Gastrocnemius medialis (tissue), 4 donors: ENCODE data around the gene UGT1A10. TPM values are rescaled to one million over a fixed set of nuclear protein-coding genes. Genes with fewer than 3 reads are reported as not detected.

Source experiments
- ATAC-seq, 2 donors: fragments of 150-250 bp; one replicate each; pipeline ENCODE4 v1.9.1; 2016
- DNase-seq, 2 donors: peaks; one replicate each; pipeline ENCODE4 v3.0.0-alpha.2; 2019
- H3K27ac ChIP-seq, 4 donors: fragments of 200-600 bp; sonication (generic); 1 replicate in 1 of 4; 2 replicates in 3 of 4; pipeline ENCODE4 v1.5.1; 2016 to 2018; ENCODE audit warnings: mild to moderate bottlenecking in 2 of 4, moderate library complexity in 1 of 4
- H3K27me3 ChIP-seq, 3 donors: fragments of 200-600 bp; sonication (generic) in 2 of 3; 1 replicate in 1 of 3; 2 replicates in 2 of 3; pipeline versions ENCODE4 v1.5.1 to v1.6.0; 2016 to 2019; ENCODE audit warnings: mild to moderate bottlenecking in 1 of 3, moderate library complexity in 1 of 3
- H3K36me3 ChIP-seq, 2 donors: fragments of 200-600 bp; sonication (generic) in 1 of 2; one replicate each; pipeline ENCODE4 v1.5.1; 2017 to 2018
- H3K4me1 ChIP-seq, 2 donors: fragments of 200-600 bp; sonication (generic) in 1 of 2; one replicate each; pipeline ENCODE4 v1.5.1; 2016 to 2017; ENCODE audit warnings: mild to moderate bottlenecking in 2 of 2
- H3K4me3 ChIP-seq, 4 donors: fragments of 200-600 bp; sonication (generic) in 3 of 4; 1 replicate in 1 of 4; 2 replicates in 3 of 4; pipeline ENCODE4 v1.5.1; 2016 to 2019; ENCODE audit warnings: mild to moderate bottlenecking in 2 of 4
- H3K9me3 ChIP-seq, 3 donors: fragments of 200-600 bp; sonication (generic) in 2 of 3; 1 replicate in 1 of 3; 2 replicates in 2 of 3; pipeline ENCODE4 v1.5.1; 2016 to 2019
- POLR2A ChIP-seq, 2 donors: fragments of 450-650 bp; IDR thresholded peaks; one replicate each; pipeline ENCODE4 v1.6.1; 2017; ENCODE audit warnings: antibody characterized with exemption in 2 of 2, mild to moderate bottlenecking in 2 of 2, moderate library complexity in 2 of 2
- in situ Hi-C, 4 donors: fragments of 200-750 bp; cut with MboI; loops; one replicate each; pipeline versions ENCODE4 v1.15.0 to v1.8.0; 2017; ENCODE audit warnings: low sequenced_read_pairs in 4 of 4
- intact Hi-C: fragments of 100-400 bp; cut with DNase I; formaldehyde crosslinking; loops from one replicate; pipeline ENCODE4 v1.15.1; 2023; ENCODE audit warnings: low total_unique reads
- total RNA-seq, 4 donors: library from RNA; depleted of rRNA; stranded (reverse); fragments of >200 nt; gene quantifications; one replicate each; pipeline versions ENCODE4 v1.1.0 to v1.2.3, GENCODE V29; 2016
- TF ChIP-seq, protein P1 (sequence below), 5 experiments: fragments of 450-650 bp in 3 of 5; fragments of 200-600 bp in 2 of 5; sonication (generic) in 2 of 5; IDR thresholded peaks in 4 of 5; conservative IDR thresholded peaks in 1 of 5; 1 replicate in 4 of 5; 2 replicates in 1 of 5; pipeline ENCODE4 v1.5.1; 2016 to 2019; ENCODE audit warnings: antibody characterized with exemption in 5 of 5, mild to moderate bottlenecking in 3 of 5, moderate library complexity in 3 of 5

The UGT1A10 gene
- total RNA-seq, 4 donors from 2014 or later, result 0.12 TPM; not detected in 3

DNA sequence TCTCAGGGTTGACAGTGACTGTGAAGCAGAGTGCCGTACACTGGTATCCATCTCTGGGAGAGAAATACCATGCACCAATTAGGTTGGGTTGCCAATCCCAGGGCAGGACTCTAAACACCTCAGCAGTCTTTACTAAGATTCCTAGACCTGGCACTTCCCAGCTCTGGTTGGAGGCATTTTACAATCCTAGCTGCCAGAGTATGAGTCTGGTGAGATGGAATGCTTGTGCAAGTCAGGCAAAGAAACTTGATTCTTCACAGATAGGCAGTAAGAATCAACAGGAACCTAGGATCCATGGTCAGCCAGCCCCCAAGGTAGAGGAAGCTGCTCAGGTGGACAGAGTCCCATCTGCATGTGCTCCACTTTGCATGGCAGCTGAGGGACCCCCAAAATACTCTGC, 70.5 kb downstream of the UGT1A10 start:
- DNase-seq, result no peak
- Histone ChIP-seq H3K9me3 (no peaks in the 10 kb centered on the region), H3K27ac (no peak overlapping the region), H3K27me3 (no peaks in the 10 kb centered on the region), H3K36me3 (no peaks in the 10 kb centered on the region), H3K4me1 (no peaks in the 10 kb centered on the region), H3K4me3 (no peak overlapping the region)
- in situ Hi-C loops, result no loop called here
- intact Hi-C loops, result no loop called here
- no peak for ATAC-seq
- TF ChIP-seq POLR2A (IDR thresholded peaks at IDR 0.05), result no peak
- TF ChIP-seq, protein P1, sequence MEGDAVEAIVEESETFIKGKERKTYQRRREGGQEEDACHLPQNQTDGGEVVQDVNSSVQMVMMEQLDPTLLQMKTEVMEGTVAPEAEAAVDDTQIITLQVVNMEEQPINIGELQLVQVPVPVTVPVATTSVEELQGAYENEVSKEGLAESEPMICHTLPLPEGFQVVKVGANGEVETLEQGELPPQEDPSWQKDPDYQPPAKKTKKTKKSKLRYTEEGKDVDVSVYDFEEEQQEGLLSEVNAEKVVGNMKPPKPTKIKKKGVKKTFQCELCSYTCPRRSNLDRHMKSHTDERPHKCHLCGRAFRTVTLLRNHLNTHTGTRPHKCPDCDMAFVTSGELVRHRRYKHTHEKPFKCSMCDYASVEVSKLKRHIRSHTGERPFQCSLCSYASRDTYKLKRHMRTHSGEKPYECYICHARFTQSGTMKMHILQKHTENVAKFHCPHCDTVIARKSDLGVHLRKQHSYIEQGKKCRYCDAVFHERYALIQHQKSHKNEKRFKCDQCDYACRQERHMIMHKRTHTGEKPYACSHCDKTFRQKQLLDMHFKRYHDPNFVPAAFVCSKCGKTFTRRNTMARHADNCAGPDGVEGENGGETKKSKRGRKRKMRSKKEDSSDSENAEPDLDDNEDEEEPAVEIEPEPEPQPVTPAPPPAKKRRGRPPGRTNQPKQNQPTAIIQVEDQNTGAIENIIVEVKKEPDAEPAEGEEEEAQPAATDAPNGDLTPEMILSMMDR (IDR thresholded peaks at IDR 0.05 in 4 of 5, conservative IDR thresholded peaks at IDR 0.05 in 1 of 5), result no peak

DNA sequence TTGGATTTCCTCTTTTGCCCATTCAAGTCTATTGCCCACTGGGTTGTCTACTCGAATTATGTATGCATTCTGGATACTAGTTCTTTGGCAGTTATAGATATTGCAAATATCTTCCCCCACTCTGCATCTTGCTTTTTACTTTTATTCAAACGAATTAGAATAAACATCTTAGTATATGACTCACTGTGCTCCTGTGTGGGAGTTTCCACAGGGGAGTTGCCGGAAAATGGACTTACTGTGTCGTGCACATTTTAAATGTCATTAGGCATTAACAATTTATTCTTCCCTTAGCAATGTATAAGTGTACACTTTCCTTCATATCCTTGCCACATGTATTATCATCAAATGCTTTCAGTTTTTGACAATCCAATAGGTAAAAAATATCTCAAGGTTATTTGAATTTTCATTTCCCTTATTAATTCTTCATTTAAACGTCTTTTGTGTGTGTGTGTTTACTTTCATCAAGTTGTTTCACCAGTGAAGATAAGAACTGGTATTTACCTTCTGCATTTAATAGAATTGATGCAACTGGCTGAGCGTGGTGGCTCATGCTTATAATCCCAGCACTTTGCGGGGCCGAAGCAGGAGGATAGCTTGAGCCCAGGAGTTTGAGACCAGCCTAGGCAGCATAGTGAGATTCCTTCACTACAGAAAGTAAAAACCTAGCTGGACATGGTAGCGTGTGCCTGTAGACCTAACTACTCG, 71.8 kb downstream of the UGT1A10 start:
- Histone ChIP-seq H3K27me3 (no peaks in the 10 kb centered on the region), H3K36me3 (no peaks in the 10 kb centered on the region), H3K4me1 (no peaks in the 10 kb centered on the region), H3K27ac (no peak overlapping the region), H3K4me3 (no peak overlapping the region), H3K9me3 (no peaks in the 10 kb centered on the region)
- intact Hi-C loops, result no loop called here
- DNase-seq (no peak), ATAC-seq (no peak)
- in situ Hi-C loops, result no loop called here
- no peak for TF ChIP-seq POLR2A (IDR thresholded peaks at IDR 0.05)
- TF ChIP-seq, protein P1 (IDR thresholded peaks at IDR 0.05 in 4 of 5, conservative IDR thresholded peaks at IDR 0.05 in 1 of 5), result no peak

DNA sequence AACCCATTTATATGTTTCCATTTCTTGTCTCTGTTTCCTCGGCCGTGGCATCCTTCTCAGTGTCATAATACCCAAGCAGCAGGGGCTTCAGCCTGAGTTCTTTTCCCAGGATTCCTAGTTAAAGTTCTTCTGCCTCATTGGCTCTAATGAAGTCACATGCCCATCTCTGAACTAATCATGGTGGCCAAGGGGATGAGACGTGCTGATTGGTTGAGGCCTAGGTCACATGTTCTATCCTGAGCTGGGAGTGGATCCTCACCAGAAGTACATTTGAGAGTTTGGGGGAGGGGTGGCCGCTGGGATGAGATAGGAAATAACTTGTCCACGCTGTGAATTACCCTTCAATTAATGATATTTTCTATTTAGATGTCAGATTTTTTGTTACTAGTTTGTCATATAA, 72.7 kb downstream of the UGT1A10 start:
- H3K9me3 ChIP-seq, result no peaks in the 10 kb centered on the region
- TF ChIP-seq, protein P1 (IDR thresholded peaks at IDR 0.05 in 4 of 5, conservative IDR thresholded peaks at IDR 0.05 in 1 of 5), result no peak
- TF ChIP-seq POLR2A (IDR thresholded peaks at IDR 0.05), result no peak
- ATAC-seq (no peak), DNase-seq (no peak)
- no peak overlapping the region for H3K4me3 ChIP-seq
- in situ Hi-C loops, result no loop called here
- H3K36me3 ChIP-seq, result no peaks in the 10 kb centered on the region
- intact Hi-C loops, result no loop called here
- no peaks in the 10 kb centered on the region for H3K4me1 ChIP-seq
- H3K27ac ChIP-seq, result no peak overlapping the region
- no peaks in the 10 kb centered on the region for H3K27me3 ChIP-seq

DNA sequence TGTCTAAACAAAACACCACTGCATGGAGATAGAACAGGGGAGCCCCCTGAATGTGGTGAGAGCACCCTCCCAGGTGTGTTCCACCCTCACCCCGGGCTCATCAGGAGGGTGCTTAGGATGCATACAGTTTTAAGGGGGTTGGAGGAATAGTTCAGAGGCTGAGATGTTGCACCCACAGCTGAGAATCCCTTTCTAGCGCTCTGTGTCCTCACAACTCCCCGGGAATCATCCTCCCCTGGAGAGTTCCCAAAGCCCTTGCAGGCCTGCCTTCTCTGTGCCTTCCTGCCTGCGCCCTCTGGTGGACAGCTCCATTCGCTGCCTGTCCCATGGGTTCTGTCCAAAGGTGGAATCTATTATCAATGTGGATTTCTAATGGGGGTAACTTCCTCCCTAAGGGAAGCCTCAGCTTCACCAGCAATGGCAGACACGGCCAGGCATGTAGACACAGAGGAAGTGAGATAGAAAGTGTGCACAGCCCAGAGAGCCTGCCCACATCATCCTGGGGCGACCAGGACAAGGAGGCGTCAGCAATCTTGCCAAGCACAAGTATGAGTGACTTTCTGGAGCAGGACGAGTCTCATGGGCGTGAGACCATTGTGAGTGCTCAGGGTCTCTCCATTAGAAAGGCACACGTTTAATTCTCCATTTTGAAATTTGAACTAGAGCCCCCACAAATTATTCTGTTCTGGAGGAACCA, 75.2 kb downstream of the UGT1A10 start:
- no peaks in the 10 kb centered on the region for H3K36me3 ChIP-seq
- no peak overlapping the region for H3K4me3 ChIP-seq
- H3K27me3 ChIP-seq, result no peaks in the 10 kb centered on the region
- intact Hi-C loops, result no loop called here
- DNase-seq, result peak in 1 of 2 donors; percentile 19
- no peak overlapping the region for H3K27ac ChIP-seq
- no peaks in the 10 kb centered on the region for H3K4me1 ChIP-seq
- H3K9me3 ChIP-seq, result no peaks in the 10 kb centered on the region
- in situ Hi-C loops, result no loop called here
- no peak for TF ChIP-seq POLR2A (IDR thresholded peaks at IDR 0.05)
- TF ChIP-seq, protein P1 (IDR thresholded peaks at IDR 0.05 in 4 of 5, conservative IDR thresholded peaks at IDR 0.05 in 1 of 5), result peak in 3 of 5 experiments; percentile 40 to 51 (median 42)
- no peak for ATAC-seq
